Adrenal gland (tissue), 12 donors: Measurements from ENCODE around the gene LEUTX. TPM values are rescaled to one million over a fixed set of nuclear protein-coding genes. Genes with fewer than 3 reads are reported as not detected.

Experiments used
- DNase-seq, 7 donors: peaks; one replicate each; pipeline ENCODE4 v3.0.0-alpha.2; 2019 to 2020
- H3K27ac ChIP-seq, 5 donors: fragments of 200-600 bp; sonication (generic) in 4 of 5; 1 replicate in 3 of 5; 2 replicates in 2 of 5; pipeline versions ENCODE4 v1.5.1 to v1.8.0; 2016 to 2020; ENCODE audit warnings: mild to moderate bottlenecking in 1 of 5
- H3K27me3 ChIP-seq: fragments of 200-600 bp; 2 replicates; pipeline ENCODE4 v1.8.0; 2021
- H3K36me3 ChIP-seq, 2 donors: fragments of 200-600 bp; replicated peaks in 1 of 2; 1 replicate in 1 of 2; 2 replicates in 1 of 2; pipeline versions ENCODE4 v1.5.1 to v1.8.0; 2018 to 2022
- H3K4me1 ChIP-seq, 2 donors: fragments of 200-600 bp; replicated peaks in 1 of 2; 1 replicate in 1 of 2; 2 replicates in 1 of 2; pipeline versions ENCODE4 v1.5.1 to v1.8.0; 2018 to 2021
- H3K4me3 ChIP-seq, 4 donors: fragments of 200-600 bp; sonication (generic) in 3 of 4; one replicate each; pipeline ENCODE4 v1.5.1; 2016 to 2018
- H3K9me3 ChIP-seq, 3 donors: fragments of 200-600 bp; sonication (generic) in 1 of 3; replicated peaks in 1 of 3; 1 replicate in 2 of 3; 2 replicates in 1 of 3; pipeline versions ENCODE4 v1.5.1 to v1.8.0; 2016 to 2021
- POLR2A ChIP-seq, 2 donors: fragments of 450-650 bp; IDR thresholded peaks; one replicate each; pipeline ENCODE4 v1.6.1; 2017; ENCODE audit warnings: antibody characterized with exemption in 2 of 2, mild to moderate bottlenecking in 2 of 2, moderate library complexity in 1 of 2
- WGBS, 4 donors: extraction: QIAGEN DNeasy Blood & Tissue Kit in 2 of 4; methylation state at CpG; one replicate each; pipeline versions ENCODE4 v1.1.5 to v1.1.7; 2013 to 2017; 5-methylcytosine and 5-hydroxymethylcytosine counted together
- intact Hi-C, 2 donors: fragments of 100-400 bp; cut with DNase I; formaldehyde crosslinking; loops; one replicate each; pipeline versions ENCODE4 v1.14.1 to v1.15.0; 2022 to 2023
- polyA plus RNA-seq, 3 donors: library from polyadenylated mRNA; stranded (reverse); fragments of 200-250 nt in 2 of 3; fragments of 350-450 nt in 1 of 3; fragmentation: Illumina TruSeq in 1 of 3; extraction: RNeasy Lipid Tissue Mini Kit (QIAGEN cat#74804) in 1 of 3; gene quantifications; one replicate each; pipeline ENCODE4 v1.2.3, GENCODE V29; 2013 to 2014
- total RNA-seq, 9 donors: library from RNA; depleted of rRNA in 4 of 9; stranded (reverse); fragments of >200 nt in 4 of 9; fragments of 120-200 nt in 1 of 9; fragmentation: NEBNext Ultra II Directional in 1 of 9; extraction: Animal tissue kit (Norgen Biotek cat#: 25700) in 1 of 9; gene quantifications; one replicate each; pipeline versions ENCODE4 v1.1.0 to v1.2.4, GENCODE V29; 2013 to 2023
- TF ChIP-seq, protein P1 (sequence below), 6 experiments: fragments of 450-650 bp in 4 of 6; fragments of 200-600 bp in 2 of 6; sonication (generic) in 1 of 6; IDR thresholded peaks; 1 replicate in 5 of 6; 2 replicates in 1 of 6; pipeline versions ENCODE4 v1.5.1 to v1.8.0; 2016 to 2021; ENCODE audit warnings: antibody characterized with exemption in 6 of 6, mild to moderate bottlenecking in 2 of 6, moderate library complexity in 1 of 6
- donor health status: healthy with polysubstance abuse.
- donor health status: Bipolar disorder and iron deficiency.
- donor health status: DM: yes; HTN: yes; CAD: no.
- donor health status: DM: no; HTN: no; CAD: no.
- donor health status: DM: no; HTN: no; CAD: no.
- donor health status: DM: yes; HTN: yes; CAD: no.

LEUTX gene
- total and polyA plus RNA-seq, 12 donors = not detected

DNA sequence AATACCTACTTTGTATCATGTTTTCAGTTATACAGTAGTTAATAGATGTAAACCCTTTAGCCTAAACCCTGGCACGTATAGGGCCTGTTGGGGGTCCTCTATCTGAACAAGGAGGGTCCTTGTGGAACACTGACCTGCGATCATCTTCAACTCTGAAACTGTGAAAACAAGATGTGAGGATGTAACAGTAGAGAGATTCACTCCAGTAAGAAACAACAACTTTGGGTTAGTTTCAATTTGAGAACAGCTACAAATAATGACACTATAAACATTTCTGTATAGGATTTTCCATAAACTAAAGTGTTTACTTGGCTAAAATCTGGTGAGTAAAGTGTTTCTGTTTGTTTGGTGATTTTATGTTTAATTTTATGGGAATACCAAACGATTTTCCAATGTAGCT lies 43.0 kb upstream of the LEUTX start:
- no peak overlapping the region for H3K27ac ChIP-seq
- no peaks in the 10 kb centered on the region for H3K36me3 ChIP-seq
- no peaks in the 10 kb centered on the region for H3K4me1 ChIP-seq
- 38 to 69% (median 61%) methylated on average over 3 of the region's 3 CpGs for WGBS, 4 donors
- H3K9me3 ChIP-seq = no peaks in the 10 kb centered on the region
- intact Hi-C loops = no loop called here
- TF ChIP-seq, protein P1, sequence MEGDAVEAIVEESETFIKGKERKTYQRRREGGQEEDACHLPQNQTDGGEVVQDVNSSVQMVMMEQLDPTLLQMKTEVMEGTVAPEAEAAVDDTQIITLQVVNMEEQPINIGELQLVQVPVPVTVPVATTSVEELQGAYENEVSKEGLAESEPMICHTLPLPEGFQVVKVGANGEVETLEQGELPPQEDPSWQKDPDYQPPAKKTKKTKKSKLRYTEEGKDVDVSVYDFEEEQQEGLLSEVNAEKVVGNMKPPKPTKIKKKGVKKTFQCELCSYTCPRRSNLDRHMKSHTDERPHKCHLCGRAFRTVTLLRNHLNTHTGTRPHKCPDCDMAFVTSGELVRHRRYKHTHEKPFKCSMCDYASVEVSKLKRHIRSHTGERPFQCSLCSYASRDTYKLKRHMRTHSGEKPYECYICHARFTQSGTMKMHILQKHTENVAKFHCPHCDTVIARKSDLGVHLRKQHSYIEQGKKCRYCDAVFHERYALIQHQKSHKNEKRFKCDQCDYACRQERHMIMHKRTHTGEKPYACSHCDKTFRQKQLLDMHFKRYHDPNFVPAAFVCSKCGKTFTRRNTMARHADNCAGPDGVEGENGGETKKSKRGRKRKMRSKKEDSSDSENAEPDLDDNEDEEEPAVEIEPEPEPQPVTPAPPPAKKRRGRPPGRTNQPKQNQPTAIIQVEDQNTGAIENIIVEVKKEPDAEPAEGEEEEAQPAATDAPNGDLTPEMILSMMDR (IDR thresholded peaks at IDR 0.05) = no peak
- TF ChIP-seq POLR2A (IDR thresholded peaks at IDR 0.05) = no peak
- no peaks in the 10 kb centered on the region for H3K27me3 ChIP-seq
- H3K4me3 ChIP-seq = no peak overlapping the region
- DNase-seq = no peak

DNA sequence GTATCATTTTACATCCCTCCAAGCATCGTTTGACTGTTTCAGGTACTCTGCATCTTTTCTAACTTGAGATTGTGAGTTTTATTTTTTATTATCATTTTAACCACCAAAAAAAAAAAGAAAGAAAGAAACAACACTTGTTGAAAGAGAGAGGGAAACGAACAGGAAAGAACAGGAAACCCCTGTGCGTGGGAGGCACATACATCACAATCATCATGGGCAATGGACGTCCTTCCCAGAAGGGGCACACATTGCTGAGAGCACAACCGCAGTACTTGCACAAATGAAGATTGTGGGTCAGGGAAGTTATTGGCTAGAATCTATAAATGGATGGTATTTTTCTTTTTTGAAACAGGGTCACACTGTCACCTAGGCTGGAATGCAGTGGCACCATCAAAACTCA lies 42.6 kb upstream of the LEUTX start:
- Histone ChIP-seq H3K36me3 (no peaks in the 10 kb centered on the region), H3K9me3 (no peaks in the 10 kb centered on the region), H3K27ac (no peak overlapping the region), H3K4me3 (no peak overlapping the region), H3K27me3 (no peaks in the 10 kb centered on the region), H3K4me1 (no peaks in the 10 kb centered on the region)
- intact Hi-C loops = no loop called here
- WGBS, 4 donors = 59 to 70% (median 67%) methylated on average over 5 of the region's 5 CpGs
- DNase-seq = no peak
- TF ChIP-seq POLR2A (IDR thresholded peaks at IDR 0.05) = no peak
- TF ChIP-seq, protein P1 (IDR thresholded peaks at IDR 0.05) = no peak

DNA sequence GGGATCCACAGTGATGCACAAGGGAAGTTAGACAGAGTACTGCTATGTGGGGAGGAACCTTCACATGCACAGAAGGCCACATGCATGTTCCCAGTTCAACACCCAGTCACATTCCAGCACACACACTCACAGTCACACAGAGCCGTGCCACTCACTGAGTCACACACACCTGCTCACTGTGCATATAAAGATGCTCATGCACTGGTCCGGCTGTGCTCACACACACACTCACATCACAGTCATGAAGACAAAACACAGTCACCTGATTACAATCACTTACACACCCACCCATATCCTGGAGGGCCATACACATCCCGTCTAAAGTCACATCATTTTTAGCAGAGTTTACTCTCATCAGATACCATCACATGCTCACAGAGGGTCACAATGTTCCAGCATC lies 41.3 kb upstream of the LEUTX start:
- no peak for DNase-seq
- WGBS, 4 donors = 58 to 88% (median 71%) methylated on average over 2 to 3 of the region's 3 CpGs
- H3K4me3 ChIP-seq = no peak overlapping the region
- no peak for TF ChIP-seq POLR2A (IDR thresholded peaks at IDR 0.05)
- TF ChIP-seq, protein P1 (IDR thresholded peaks at IDR 0.05) = no peak
- H3K9me3 ChIP-seq = no peaks in the 10 kb centered on the region
- H3K4me1 ChIP-seq = no peaks in the 10 kb centered on the region
- no peaks in the 10 kb centered on the region for H3K27me3 ChIP-seq
- intact Hi-C loops = no loop called here
- H3K27ac ChIP-seq = no peak overlapping the region
- H3K36me3 ChIP-seq = no peaks in the 10 kb centered on the region

- Histone ChIP-seq H3K4me3 (no peak within 1 kb of the TSS), H3K4me1 (no peaks in the 10 kb centered on the region), H3K27ac (no peak within 1 kb of the TSS), H3K27me3 (no peaks in the 10 kb centered on the region), H3K9me3 (no peaks in the 10 kb centered on the region), H3K36me3 (no peaks in the 10 kb centered on the region)
- 48 to 55% (median 51%) methylated on average over 3 of the region's 3 CpGs for WGBS, 4 donors
- no peak for TF ChIP-seq POLR2A (IDR thresholded peaks at IDR 0.05)
- TF ChIP-seq, protein P1 (IDR thresholded peaks at IDR 0.05) = no peak
- intact Hi-C loops = no loop called here
- DNase-seq = no peak
Observed at GRCh38 chr19:39737891-39738290, 40.8 kb upstream of the LEUTX start, which contains the start of gene CLC. Gene CLC (minus strand): TSS chr19:39738029. CDS start chr19:39737952, 77 bp downstream.
